ENCODE results near the gene UNG. TPM values are rescaled to one million over a fixed set of nuclear protein-coding genes. Genes with fewer than 3 reads are reported as not detected.

UNG gene
- total RNA-seq, 1 donor from 2014 or later: 39.4 TPM

GRCh38 chr12:109153821-109154441, 56.5 kb downstream of the UNG start:
- DNase-seq (ENCODE audit: low spot score): no peak
- Mint-ChIP-seq H3K36me3 (ENCODE audit: low read depth, unreplicated experiment) (no peaks in the 10 kb centered on the region), H3K4me3 (ENCODE audit: unreplicated experiment) (peak overlapping the region; percentile 88), H3K27ac (ENCODE audit: unreplicated experiment) (no peak overlapping the region), H3K4me1 (ENCODE audit: unreplicated experiment) (peaks cover 4% of the 10 kb centered on the region), H3K9me3 (ENCODE audit: unreplicated experiment) (no peaks in the 10 kb centered on the region), H3K27me3 (ENCODE audit: unreplicated experiment) (peaks cover 1% of the 10 kb centered on the region)
- no peak for TF ChIP-seq CTCF (IDR thresholded peaks at IDR 0.05; ENCODE audit: unreplicated experiment)

DNA sequence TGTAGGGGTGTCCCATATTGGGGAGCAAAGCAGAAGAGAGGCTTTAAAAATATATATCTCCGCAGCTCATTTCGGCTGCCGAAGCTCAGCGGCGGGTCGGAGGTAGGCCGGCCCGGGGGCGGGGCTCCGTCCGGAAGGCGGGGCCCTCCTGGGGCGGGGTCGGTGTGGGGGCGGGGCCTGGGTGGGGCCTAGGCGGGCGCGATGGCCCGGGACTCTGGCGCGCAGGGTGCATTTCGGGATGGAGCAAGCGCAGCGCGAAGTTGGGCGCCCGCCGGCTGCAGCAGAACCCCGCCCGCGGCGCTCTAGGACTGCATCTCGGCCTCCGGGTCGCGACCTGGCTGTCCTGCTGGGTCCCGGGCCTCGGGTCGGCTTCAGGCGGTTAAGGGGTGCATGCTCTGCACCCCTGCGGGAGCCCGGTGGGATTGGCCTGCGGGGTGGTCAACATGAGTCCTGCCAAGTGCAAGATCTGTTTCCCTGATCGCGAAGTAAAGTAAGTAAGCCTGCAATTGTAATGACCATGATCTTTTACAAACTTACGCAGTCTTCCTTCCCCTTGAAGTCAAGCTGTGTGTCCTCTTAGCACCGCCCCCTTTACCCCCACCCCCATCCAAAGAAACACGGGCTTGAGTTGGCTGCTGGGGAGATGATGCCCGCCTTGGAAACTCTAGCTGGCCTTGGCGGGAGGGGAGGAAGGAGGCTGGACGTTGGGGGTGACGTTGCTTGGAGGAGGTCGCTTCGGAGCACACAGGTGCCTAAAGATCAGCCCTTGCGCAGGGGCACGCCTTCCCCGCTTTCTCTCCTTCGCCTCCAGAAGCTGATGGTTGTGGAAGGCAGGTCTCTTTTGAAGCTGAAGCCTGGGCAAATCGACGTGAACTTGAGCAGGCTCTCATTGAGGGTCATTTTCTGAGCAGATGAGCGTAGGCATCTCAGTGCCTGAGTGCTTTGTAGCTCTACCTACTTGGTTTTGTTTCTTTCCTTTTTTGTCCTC, 57.3 kb downstream of the UNG start:
- Mint-ChIP-seq H3K9me3 (ENCODE audit: unreplicated experiment) (no peaks in the 10 kb centered on the region), H3K4me1 (ENCODE audit: unreplicated experiment) (peaks cover 4% of the 10 kb centered on the region), H3K36me3 (ENCODE audit: low read depth, unreplicated experiment) (no peaks in the 10 kb centered on the region), H3K27ac (ENCODE audit: unreplicated experiment) (no peak overlapping the region), H3K27me3 (ENCODE audit: unreplicated experiment) (no peaks in the 10 kb centered on the region), H3K4me3 (ENCODE audit: unreplicated experiment) (peak overlapping the region; percentile 90)
- DNase-seq (ENCODE audit: low spot score): peak; percentile 78
- no peak for TF ChIP-seq CTCF (IDR thresholded peaks at IDR 0.05; ENCODE audit: unreplicated experiment)

GRCh38 chr12:109156036-109156435, 58.6 kb downstream of the UNG start:
- H3K9me3 Mint-ChIP-seq (ENCODE audit: unreplicated experiment): no peaks in the 10 kb centered on the region
- H3K27me3 Mint-ChIP-seq (ENCODE audit: unreplicated experiment): no peaks in the 10 kb centered on the region
- no peak overlapping the region for H3K4me3 Mint-ChIP-seq (ENCODE audit: unreplicated experiment)
- TF ChIP-seq CTCF (IDR thresholded peaks at IDR 0.05; ENCODE audit: unreplicated experiment): no peak
- H3K36me3 Mint-ChIP-seq (ENCODE audit: low read depth, unreplicated experiment): no peaks in the 10 kb centered on the region
- peaks cover 4% of the 10 kb centered on the region for H3K4me1 Mint-ChIP-seq (ENCODE audit: unreplicated experiment)
- DNase-seq (ENCODE audit: low spot score): no peak
- no peak overlapping the region for H3K27ac Mint-ChIP-seq (ENCODE audit: unreplicated experiment)

DNA sequence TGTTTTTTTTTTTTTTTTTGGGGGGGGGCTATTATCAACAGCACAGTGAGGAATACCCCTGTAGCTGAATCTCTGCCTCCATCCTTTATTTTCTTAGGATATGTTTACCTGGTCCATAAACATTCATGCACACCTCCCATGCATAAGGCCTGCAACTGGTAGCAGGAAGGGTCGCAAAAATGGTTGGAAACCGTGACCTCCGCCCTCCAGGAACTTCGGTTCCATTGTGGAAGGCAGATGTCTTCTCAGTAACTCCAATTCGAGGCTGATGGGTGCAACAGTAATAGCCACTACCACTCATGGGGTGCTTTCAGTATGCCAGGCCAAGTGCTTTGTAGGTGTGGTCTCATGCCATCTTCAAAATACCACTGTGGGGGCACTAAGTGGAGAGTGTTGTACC, 59.2 kb downstream of the UNG start:
- no peak overlapping the region for H3K27ac Mint-ChIP-seq (ENCODE audit: unreplicated experiment)
- no peaks in the 10 kb centered on the region for H3K27me3 Mint-ChIP-seq (ENCODE audit: unreplicated experiment)
- H3K4me3 Mint-ChIP-seq (ENCODE audit: unreplicated experiment): no peak overlapping the region
- H3K36me3 Mint-ChIP-seq (ENCODE audit: low read depth, unreplicated experiment): no peaks in the 10 kb centered on the region
- TF ChIP-seq CTCF (IDR thresholded peaks at IDR 0.05; ENCODE audit: unreplicated experiment): no peak
- no peak for DNase-seq (ENCODE audit: low spot score)
- peaks cover 4% of the 10 kb centered on the region for H3K4me1 Mint-ChIP-seq (ENCODE audit: unreplicated experiment)
- no peaks in the 10 kb centered on the region for H3K9me3 Mint-ChIP-seq (ENCODE audit: unreplicated experiment)

DNA sequence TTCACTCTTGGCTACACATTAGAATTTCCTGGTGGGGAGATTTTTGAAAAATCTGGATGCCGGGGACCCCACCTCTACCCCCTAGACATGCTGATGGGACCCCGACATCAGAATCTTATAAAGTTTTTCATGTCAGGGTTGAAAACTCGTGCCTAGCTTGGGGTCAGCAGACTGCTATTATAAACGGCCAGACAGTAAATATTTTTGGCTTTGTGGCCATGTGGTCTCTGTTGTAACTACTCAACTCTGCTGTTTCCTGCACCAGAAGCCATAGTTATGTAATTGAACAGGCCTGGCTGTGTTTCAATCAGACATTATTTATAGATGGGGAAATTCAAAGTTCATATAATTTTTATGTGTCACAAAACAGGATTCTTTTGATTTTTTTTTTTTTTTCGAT, 60.6 kb downstream of the UNG start:
- H3K4me3 Mint-ChIP-seq (ENCODE audit: unreplicated experiment): no peak overlapping the region
- TF ChIP-seq CTCF (IDR thresholded peaks at IDR 0.05; ENCODE audit: unreplicated experiment): no peak
- H3K27me3 Mint-ChIP-seq (ENCODE audit: unreplicated experiment): peaks cover 2% of the 10 kb centered on the region
- H3K36me3 Mint-ChIP-seq (ENCODE audit: low read depth, unreplicated experiment): no peaks in the 10 kb centered on the region
- peaks cover 4% of the 10 kb centered on the region for H3K4me1 Mint-ChIP-seq (ENCODE audit: unreplicated experiment)
- no peak for DNase-seq (ENCODE audit: low spot score)
- no peaks in the 10 kb centered on the region for H3K9me3 Mint-ChIP-seq (ENCODE audit: unreplicated experiment)
- no peak overlapping the region for H3K27ac Mint-ChIP-seq (ENCODE audit: unreplicated experiment)

Data from endothelial cell (in vitro differentiated cells).